PC-9 (cell line): ENCODE data around the gene ATP8A1.
"Not testable (repeated sequence)": the region's sequence is repeated elsewhere in the genome, so short reads cannot be mapped to it uniquely, and the experiment has no call there.

Experiments used
- CTCF ChIP-seq: fragments of 200-600 bp; sonication (generic); conservative IDR thresholded peaks from 2 replicates; pipeline ENCODE4 v1.6.1; 2017; ENCODE audit warnings: mixed run types, antibody characterized with exemption, mild to moderate bottlenecking, moderate library complexity
- EZH2 ChIP-seq: fragments of 200-600 bp; sonication (generic); IDR thresholded peaks from 2 replicates; pipeline ENCODE4 v1.8.0; 2017; ENCODE audit warnings: antibody characterized with exemption, low read depth

- not testable (repeated sequence) for TF ChIP-seq CTCF, EZH2
Measured at GRCh38 chr4:42652529-42653231, 4.2 kb downstream of the ATP8A1 start.
